HEK293T (cell line): ENCODE measurements around the gene PAFAH1B2.

Experiments used
- ARNT ChIP-seq: fragments of 450-650 bp; IDR thresholded peaks from 2 replicates; pipeline ENCODE4 v1.6.1; 2017; ENCODE audit warnings: mild to moderate bottlenecking
- BHLHE40 ChIP-seq: fragments of 450-650 bp; IDR thresholded peaks from 2 replicates; pipeline ENCODE4 v1.6.1; 2016; ENCODE audit warnings: mild to moderate bottlenecking, moderate library complexity, borderline replicate concordance
- ELF4 ChIP-seq: fragments of 450-650 bp; IDR thresholded peaks from 2 replicates; pipeline ENCODE4 v1.6.1; 2017; ENCODE audit warnings: antibody characterized with exemption
- FOXA1 ChIP-seq: fragments of 450-650 bp; IDR thresholded peaks from 2 replicates; pipeline ENCODE4 v1.6.1; 2016; ENCODE audit warnings: mild to moderate bottlenecking
- FOXK2 ChIP-seq: fragments of 450-650 bp; IDR thresholded peaks from 2 replicates; pipeline ENCODE4 v1.6.1; 2016; ENCODE audit warnings: mild to moderate bottlenecking
- FOXM1 ChIP-seq: fragments of 450-650 bp; IDR thresholded peaks from 2 replicates; pipeline ENCODE4 v1.6.1; 2017; ENCODE audit warnings: mild to moderate bottlenecking, borderline replicate concordance
- LEF1 ChIP-seq: fragments of 450-650 bp; IDR thresholded peaks from 2 replicates; pipeline ENCODE4 v1.6.1; 2017; ENCODE audit warnings: mild to moderate bottlenecking, borderline replicate concordance
- NFRKB ChIP-seq: fragments of 450-650 bp; IDR thresholded peaks from 2 replicates; pipeline ENCODE4 v1.6.1; 2016; ENCODE audit warnings: mild to moderate bottlenecking, moderate library complexity
- SP1 ChIP-seq: fragments of 450-650 bp; IDR thresholded peaks from 2 replicates; pipeline ENCODE4 v1.6.1; 2017
- SUZ12 ChIP-seq: fragments of 450-650 bp; IDR thresholded peaks from 2 replicates; pipeline ENCODE4 v1.6.1; 2016; ENCODE audit warnings: mild to moderate bottlenecking
- ZNF384 ChIP-seq: fragments of 450-650 bp; IDR thresholded peaks from 2 replicates; pipeline ENCODE4 v1.6.1; 2016
- TF ChIP-seq, protein P1 (sequence below): fragments of 450-650 bp; IDR thresholded peaks from 2 replicates; pipeline ENCODE4 v1.6.1; 2016

DNA sequence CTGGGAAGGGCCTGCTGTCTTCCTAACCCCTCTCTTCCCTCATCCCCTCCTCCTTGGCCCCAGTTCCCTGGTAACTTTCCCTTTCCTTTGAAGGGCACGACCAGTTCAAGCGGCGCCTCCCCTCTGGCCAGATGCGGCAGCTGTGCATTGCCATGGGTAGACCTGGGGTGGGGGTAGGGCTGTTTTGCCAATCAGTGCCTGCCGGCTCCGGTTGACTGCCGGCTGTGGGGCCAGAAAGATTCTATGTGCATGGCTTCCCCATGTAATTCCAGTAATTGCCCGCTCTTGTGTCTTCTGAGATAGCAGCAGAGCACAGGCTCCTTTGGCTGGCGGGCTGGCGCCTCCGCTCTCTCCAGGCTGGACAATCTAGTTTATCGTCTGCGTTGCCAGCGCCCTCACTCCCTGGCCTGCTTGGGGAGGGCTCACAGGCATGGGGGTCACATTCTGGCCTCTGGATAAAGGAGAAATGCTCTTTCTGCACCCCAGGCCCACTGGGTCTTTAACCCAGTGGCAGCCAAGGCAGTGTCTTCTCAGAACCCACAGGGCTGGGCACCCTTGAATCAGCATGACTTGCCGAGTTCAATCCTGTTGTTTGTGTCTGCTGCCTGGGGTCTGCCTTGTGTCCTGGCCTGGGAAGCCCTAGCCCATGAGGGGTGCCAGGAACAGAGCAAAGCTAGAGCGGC, 43.9 kb downstream of the PAFAH1B2 start:
- TF ChIP-seq FOXM1 (no peak), LEF1 (no peak), BHLHE40 (no peak), ZNF384 (no peak), FOXA1 (no peak), NFRKB (no peak), SP1 (no peak), FOXK2 (no peak), SUZ12 (no peak), ARNT (no peak), ELF4 (no peak)
- TF ChIP-seq, protein P1, sequence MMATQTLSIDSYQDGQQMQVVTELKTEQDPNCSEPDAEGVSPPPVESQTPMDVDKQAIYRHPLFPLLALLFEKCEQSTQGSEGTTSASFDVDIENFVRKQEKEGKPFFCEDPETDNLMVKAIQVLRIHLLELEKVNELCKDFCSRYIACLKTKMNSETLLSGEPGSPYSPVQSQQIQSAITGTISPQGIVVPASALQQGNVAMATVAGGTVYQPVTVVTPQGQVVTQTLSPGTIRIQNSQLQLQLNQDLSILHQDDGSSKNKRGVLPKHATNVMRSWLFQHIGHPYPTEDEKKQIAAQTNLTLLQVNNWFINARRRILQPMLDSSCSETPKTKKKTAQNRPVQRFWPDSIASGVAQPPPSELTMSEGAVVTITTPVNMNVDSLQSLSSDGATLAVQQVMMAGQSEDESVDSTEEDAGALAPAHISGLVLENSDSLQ: no peak
